Umbilical cord (tissue), 2 donors: ENCODE measurements around the gene TBL1XR1. TPM values are rescaled to one million over a fixed set of nuclear protein-coding genes. Genes with fewer than 3 reads are reported as not detected.
A peak's percentile ranks its signal among the peaks of the same experiment; 100 is the strongest.

Experiments used
- DNase-seq: peaks from one replicate; pipeline ENCODE4 v3.0.0-alpha.2; 2015; ENCODE audit warnings: low spot score
- total RNA-seq: library from RNA; depleted of rRNA; stranded (reverse); fragments of >200 nt; gene quantifications from one replicate; pipeline ENCODE4 v1.2.3, GENCODE V29; 2014; ENCODE audit warnings: low replicate concordance; ENCODE audit not compliant: insufficient read depth

The TBL1XR1 gene
- total RNA-seq, 1 donor from 2014 or later: 134 TPM

GRCh38 chr3:177066068-177066467 lies 131.2 kb downstream of the TBL1XR1 start:
- no peak for DNase-seq

- DNase-seq: peak; percentile 34
Observed at GRCh38 chr3:177065285-177066033, 131.8 kb downstream of the TBL1XR1 start.

- DNase-seq: no peak
Observed at GRCh38 chr3:177062052-177062732, 135.1 kb downstream of the TBL1XR1 start.

GRCh38 chr3:177061369-177061768 lies 135.9 kb downstream of the TBL1XR1 start:
- no peak for DNase-seq

- DNase-seq: no peak
Observed at GRCh38 chr3:177060492-177060891, 136.8 kb downstream of the TBL1XR1 start.

- DNase-seq: no peak
Observed at GRCh38 chr3:177058648-177059047, 138.6 kb downstream of the TBL1XR1 start.

GRCh38 chr3:177057768-177058167 lies 139.5 kb downstream of the TBL1XR1 start:
- DNase-seq: no peak

- DNase-seq: no peak
Observed at GRCh38 chr3:177056927-177057326, 140.4 kb downstream of the TBL1XR1 start.

GRCh38 chr3:177055605-177056571 lies 141.4 kb downstream of the TBL1XR1 start:
- DNase-seq: peak; percentile 47

- DNase-seq: no peak
Observed at GRCh38 chr3:177053107-177053506, 144.2 kb downstream of the TBL1XR1 start.

- DNase-seq: peak; percentile 39
Observed at GRCh38 chr3:177051411-177051810, 145.9 kb downstream of the TBL1XR1 start.

- DNase-seq: peak; percentile 50
Observed at GRCh38 chr3:177050501-177051237, 146.6 kb downstream of the TBL1XR1 start.

GRCh38 chr3:177045767-177046166 lies 151.5 kb downstream of the TBL1XR1 start:
- DNase-seq: no peak

- no peak for DNase-seq
Observed at GRCh38 chr3:177045222-177045621, 152.1 kb downstream of the TBL1XR1 start.

GRCh38 chr3:177041730-177042551 lies 155.3 kb downstream of the TBL1XR1 start:
- DNase-seq: no peak

GRCh38 chr3:177041021-177041729 lies 156.1 kb downstream of the TBL1XR1 start:
- peak; percentile 52 for DNase-seq

- DNase-seq: no peak
Observed at GRCh38 chr3:177039490-177040274, 157.6 kb downstream of the TBL1XR1 start.

GRCh38 chr3:177037241-177037640 lies 160.0 kb downstream of the TBL1XR1 start:
- DNase-seq: no peak

GRCh38 chr3:177035676-177036075 lies 161.6 kb downstream of the TBL1XR1 start:
- no peak for DNase-seq
